ENCODE measurements around the gene CAP2. TPM values are rescaled to one million over a fixed set of nuclear protein-coding genes. Genes with fewer than 3 reads are reported as not detected.
"Not testable (repeated sequence)": the region's sequence is repeated elsewhere in the genome, so short reads cannot be mapped to it uniquely, and the experiment has no call there.

The CAP2 gene
- total RNA-seq, 2 donors from 2014 or later, result not detected

GRCh38 chr6:17429383-17430061 is 36.1 kb downstream of the CAP2 start:
- no peaks in the 10 kb centered on the region for H3K9me3 Mint-ChIP-seq
- no peak overlapping the region for H3K4me3 Mint-ChIP-seq
- no peaks in the 10 kb centered on the region for H3K4me1 Mint-ChIP-seq (ENCODE audit: low read depth)
- H3K27ac Mint-ChIP-seq, result no peak overlapping the region
- no peak for DNase-seq
- peaks cover 10% of the 10 kb centered on the region for H3K27me3 Mint-ChIP-seq (ENCODE audit: low read depth)
- ATAC-seq (replicated peaks in 1 of 2), result no peak
- H3K36me3 Mint-ChIP-seq (ENCODE audit: insufficient read depth in 2 of 2), result no peaks in the 10 kb centered on the region

DNA sequence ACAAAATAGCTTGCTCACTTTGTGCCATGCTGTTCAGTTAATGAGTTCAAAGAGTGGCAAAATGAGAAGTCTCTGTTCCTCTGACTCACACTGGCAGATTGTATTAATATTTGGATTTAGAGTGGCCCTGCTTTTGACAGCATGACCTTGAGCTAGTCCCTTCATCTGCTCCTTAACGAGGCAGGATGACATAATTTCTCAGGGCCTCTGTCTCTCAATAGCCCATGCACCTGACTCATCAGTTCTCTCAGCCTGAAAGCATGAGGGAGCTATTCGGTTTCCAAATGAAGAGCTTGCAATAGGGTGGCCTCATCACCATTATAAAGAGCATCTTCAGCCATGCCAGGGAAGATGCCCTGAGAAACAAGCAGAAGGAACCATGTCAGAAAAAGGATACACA is 38.2 kb downstream of the CAP2 start:
- no peak overlapping the region for H3K4me3 Mint-ChIP-seq
- no peaks in the 10 kb centered on the region for H3K9me3 Mint-ChIP-seq
- H3K36me3 Mint-ChIP-seq (ENCODE audit: insufficient read depth in 2 of 2), result no peaks in the 10 kb centered on the region
- no peaks in the 10 kb centered on the region for H3K4me1 Mint-ChIP-seq (ENCODE audit: low read depth)
- DNase-seq (no peak), ATAC-seq (replicated peaks in 1 of 2) (no peak)
- peaks cover 10% of the 10 kb centered on the region for H3K27me3 Mint-ChIP-seq (ENCODE audit: low read depth)
- H3K27ac Mint-ChIP-seq, result no peak overlapping the region

DNA sequence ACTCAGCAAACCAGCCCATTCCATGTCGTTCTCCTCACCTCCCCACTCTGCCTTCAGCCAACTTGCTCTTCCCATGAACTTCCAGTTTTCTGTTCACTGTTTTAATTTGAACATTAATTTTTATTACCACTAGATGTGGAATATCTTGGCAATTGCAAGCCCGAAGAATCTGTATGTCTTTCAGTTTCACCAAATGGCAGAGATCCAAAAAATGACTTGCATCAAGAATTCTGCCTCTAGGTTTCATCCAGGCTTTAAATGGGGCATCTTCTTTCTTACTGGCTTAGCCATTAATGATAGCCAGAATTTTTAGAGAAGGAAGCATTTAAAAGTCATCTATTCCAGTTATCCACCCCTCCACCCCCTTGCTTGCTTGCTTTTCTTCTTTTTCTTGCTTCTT is 39.0 kb downstream of the CAP2 start:
- H3K9me3 Mint-ChIP-seq, result no peaks in the 10 kb centered on the region
- peaks cover 10% of the 10 kb centered on the region for H3K27me3 Mint-ChIP-seq (ENCODE audit: low read depth)
- DNase-seq, result no peak
- no peak overlapping the region for H3K4me3 Mint-ChIP-seq
- H3K4me1 Mint-ChIP-seq (ENCODE audit: low read depth), result no peaks in the 10 kb centered on the region
- H3K36me3 Mint-ChIP-seq (ENCODE audit: insufficient read depth in 2 of 2), result no peaks in the 10 kb centered on the region
- peak overlapping the region; percentile 15 for H3K27ac Mint-ChIP-seq
- ATAC-seq (replicated peaks in 1 of 2), result no peak

GRCh38 chr6:17439243-17439993 is 46.0 kb downstream of the CAP2 start:
- no peaks in the 10 kb centered on the region for H3K9me3 Mint-ChIP-seq
- H3K36me3 Mint-ChIP-seq (ENCODE audit: insufficient read depth in 2 of 2), result no peaks in the 10 kb centered on the region
- H3K4me1 Mint-ChIP-seq (ENCODE audit: low read depth), result no peaks in the 10 kb centered on the region
- H3K27me3 Mint-ChIP-seq (ENCODE audit: low read depth), result no peaks in the 10 kb centered on the region
- H3K4me3 Mint-ChIP-seq, result no peak overlapping the region
- no peak for ATAC-seq (replicated peaks in 1 of 2)
- DNase-seq, result no peak
- H3K27ac Mint-ChIP-seq, result no peak overlapping the region

- DNase-seq; ATAC-seq (replicated peaks in 1 of 2); H3K4me1 Mint-ChIP-seq (ENCODE audit: low read depth); H3K36me3 Mint-ChIP-seq (ENCODE audit: insufficient read depth in 2 of 2); H3K4me3 Mint-ChIP-seq; H3K27ac Mint-ChIP-seq; H3K27me3 Mint-ChIP-seq (ENCODE audit: low read depth); H3K9me3 Mint-ChIP-seq: not testable (repeated sequence)
Measured at GRCh38 chr6:17440811-17441210, 47.4 kb downstream of the CAP2 start.

GRCh38 chr6:17442196-17442595 is 48.8 kb downstream of the CAP2 start:
- Mint-ChIP-seq H3K4me3 (no peak overlapping the region), H3K27ac (no peak overlapping the region), H3K4me1 (ENCODE audit: low read depth) (no peaks in the 10 kb centered on the region), H3K9me3 (no peaks in the 10 kb centered on the region), H3K27me3 (ENCODE audit: low read depth) (no peaks in the 10 kb centered on the region), H3K36me3 (ENCODE audit: insufficient read depth in 2 of 2) (no peaks in the 10 kb centered on the region)
- no peak for ATAC-seq (replicated peaks in 1 of 2)
- DNase-seq, result no peak

GRCh38 chr6:17446713-17447112 is 53.3 kb downstream of the CAP2 start:
- Mint-ChIP-seq H3K9me3 (no peaks in the 10 kb centered on the region), H3K27ac (no peak overlapping the region), H3K4me3 (no peak overlapping the region), H3K27me3 (ENCODE audit: low read depth) (no peaks in the 10 kb centered on the region), H3K36me3 (ENCODE audit: insufficient read depth in 2 of 2) (no peaks in the 10 kb centered on the region), H3K4me1 (ENCODE audit: low read depth) (no peaks in the 10 kb centered on the region)
- ATAC-seq (replicated peaks in 1 of 2), result no peak
- DNase-seq, result no peak

- no peaks in the 10 kb centered on the region for H3K4me1 Mint-ChIP-seq (ENCODE audit: low read depth)
- DNase-seq, result no peak
- no peak for ATAC-seq (replicated peaks in 1 of 2)
- no peaks in the 10 kb centered on the region for H3K36me3 Mint-ChIP-seq (ENCODE audit: insufficient read depth in 2 of 2)
- H3K27ac Mint-ChIP-seq, result no peak overlapping the region
- no peaks in the 10 kb centered on the region for H3K27me3 Mint-ChIP-seq (ENCODE audit: low read depth)
- no peaks in the 10 kb centered on the region for H3K9me3 Mint-ChIP-seq
- no peak overlapping the region for H3K4me3 Mint-ChIP-seq
Measured at GRCh38 chr6:17448165-17448564, 54.8 kb downstream of the CAP2 start.

DNA sequence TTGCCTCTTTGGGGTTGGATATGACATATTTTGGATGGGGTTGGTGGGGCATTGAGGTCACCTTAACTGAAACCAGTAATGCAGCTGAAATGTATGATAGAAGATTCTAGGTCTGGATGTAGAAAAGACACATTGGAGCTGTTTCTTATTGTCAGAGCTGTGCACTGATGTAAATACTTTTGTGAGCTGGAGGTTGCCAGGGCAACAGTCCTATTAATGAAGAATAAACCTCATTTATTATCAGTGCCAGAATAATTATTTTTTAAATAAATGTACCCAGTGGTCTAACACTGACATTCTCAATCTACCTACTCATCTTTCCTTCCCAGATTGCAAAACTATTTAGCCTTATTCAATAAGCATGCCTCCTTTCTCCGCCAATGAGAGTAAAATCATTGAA is 57.0 kb downstream of the CAP2 start:
- DNase-seq, result no peak
- no peak for ATAC-seq (replicated peaks in 1 of 2)
- Mint-ChIP-seq H3K4me1 (ENCODE audit: low read depth) (no peaks in the 10 kb centered on the region), H3K4me3 (no peak overlapping the region), H3K27ac (no peak overlapping the region), H3K36me3 (ENCODE audit: insufficient read depth in 2 of 2) (no peaks in the 10 kb centered on the region), H3K27me3 (ENCODE audit: low read depth) (peaks cover 11% of the 10 kb centered on the region), H3K9me3 (no peaks in the 10 kb centered on the region)

- peaks cover 11% of the 10 kb centered on the region for H3K27me3 Mint-ChIP-seq (ENCODE audit: low read depth)
- no peak overlapping the region for H3K27ac Mint-ChIP-seq
- H3K36me3 Mint-ChIP-seq (ENCODE audit: insufficient read depth in 2 of 2), result no peaks in the 10 kb centered on the region
- no peak for DNase-seq
- ATAC-seq (replicated peaks in 1 of 2), result no peak
- H3K4me3 Mint-ChIP-seq, result no peak overlapping the region
- no peaks in the 10 kb centered on the region for H3K9me3 Mint-ChIP-seq
- no peaks in the 10 kb centered on the region for H3K4me1 Mint-ChIP-seq (ENCODE audit: low read depth)
Measured at GRCh38 chr6:17450832-17451231, 57.4 kb downstream of the CAP2 start.

GRCh38 chr6:17452096-17452495 is 58.7 kb downstream of the CAP2 start:
- ATAC-seq (replicated peaks in 1 of 2), result no peak
- Mint-ChIP-seq H3K27ac (no peak overlapping the region), H3K9me3 (no peaks in the 10 kb centered on the region), H3K36me3 (ENCODE audit: insufficient read depth in 2 of 2) (no peaks in the 10 kb centered on the region), H3K4me1 (ENCODE audit: low read depth) (no peaks in the 10 kb centered on the region), H3K27me3 (ENCODE audit: low read depth) (peaks cover 14% of the 10 kb centered on the region), H3K4me3 (no peak overlapping the region)
- no peak for DNase-seq

- Mint-ChIP-seq H3K27ac (no peak overlapping the region), H3K36me3 (ENCODE audit: insufficient read depth in 2 of 2) (no peaks in the 10 kb centered on the region), H3K4me1 (ENCODE audit: low read depth) (no peaks in the 10 kb centered on the region), H3K4me3 (no peak overlapping the region), H3K9me3 (no peaks in the 10 kb centered on the region), H3K27me3 (ENCODE audit: low read depth) (peaks cover 28% of the 10 kb centered on the region)
- no peak for DNase-seq
- ATAC-seq (replicated peaks in 1 of 2), result no peak
Measured at GRCh38 chr6:17454316-17455005, 61.1 kb downstream of the CAP2 start.

DNA sequence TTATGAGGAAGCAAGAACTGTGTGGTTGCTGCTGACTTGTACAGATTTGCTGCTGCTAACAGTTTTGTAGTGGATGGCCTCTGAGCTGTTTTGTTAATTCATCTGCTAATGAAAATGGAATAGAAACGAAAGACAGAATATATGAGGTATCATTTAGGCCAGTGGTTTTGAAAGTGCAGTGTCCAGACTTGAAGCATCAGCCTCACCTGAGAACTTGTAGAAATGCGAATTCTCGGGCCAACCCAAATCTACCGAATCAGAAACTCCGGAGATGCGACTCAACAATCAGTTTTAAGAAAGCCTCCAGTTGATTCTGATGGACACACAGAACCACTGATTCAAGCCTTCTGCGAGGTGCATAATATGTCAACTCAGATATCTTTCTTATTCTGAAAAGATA is 62.5 kb downstream of the CAP2 start:
- Mint-ChIP-seq H3K27me3 (ENCODE audit: low read depth) (peaks cover 35% of the 10 kb centered on the region), H3K27ac (no peak overlapping the region), H3K4me3 (no peak overlapping the region), H3K9me3 (no peaks in the 10 kb centered on the region), H3K4me1 (ENCODE audit: low read depth) (no peaks in the 10 kb centered on the region), H3K36me3 (ENCODE audit: insufficient read depth in 2 of 2) (no peaks in the 10 kb centered on the region)
- no peak for DNase-seq
- ATAC-seq (replicated peaks in 1 of 2), result no peak
